ENCODE measurements around the gene PRKCH. TPM values are rescaled to one million over a fixed set of nuclear protein-coding genes. Genes with fewer than 3 reads are reported as not detected.
A peak's percentile ranks its signal among the peaks of the same experiment; 100 is the strongest.
"Not testable (repeated sequence)": the region's sequence is repeated elsewhere in the genome, so short reads cannot be mapped to it uniquely, and the experiment has no call there.

Gene PRKCH
- total RNA-seq, 1 donor from 2014 or later = 34.4 TPM

- not testable (repeated sequence) for DNase-seq
These were observed 12.7 kb upstream of the PRKCH start for GRCh38 chr14:61308701-61309100.

GRCh38 chr14:61315313-61315712, 6.1 kb upstream of the PRKCH start:
- no peak for DNase-seq

- no peak for DNase-seq
These were observed 2.3 kb upstream of the PRKCH start for GRCh38 chr14:61319086-61319485.

- no peak for DNase-seq
These were observed 1.7 kb upstream of the PRKCH start for GRCh38 chr14:61319706-61320105.

GRCh38 chr14:61320170-61320569, 1.2 kb upstream of the PRKCH start:
- DNase-seq = not testable (repeated sequence)

- no peak for DNase-seq
These were observed 484 bp upstream of the PRKCH start for GRCh38 chr14:61320806-61321384.

- peak; percentile 25 for DNase-seq
These were observed 826 bp downstream of the PRKCH start for GRCh38 chr14:61322011-61322798.

- peak; percentile 41 for DNase-seq
These were observed 1.5 kb downstream of the PRKCH start for GRCh38 chr14:61322799-61323290.

- no peak for DNase-seq
These were observed 2.6 kb downstream of the PRKCH start for GRCh38 chr14:61323970-61324369.

GRCh38 chr14:61325166-61325565, 3.8 kb downstream of the PRKCH start:
- no peak for DNase-seq

GRCh38 chr14:61326146-61326545, 4.8 kb downstream of the PRKCH start:
- DNase-seq = no peak

GRCh38 chr14:61326847-61327246, 5.5 kb downstream of the PRKCH start:
- DNase-seq = peak; percentile 39

- DNase-seq = no peak
These were observed 7.4 kb downstream of the PRKCH start for GRCh38 chr14:61328626-61329262.

GRCh38 chr14:61329478-61330051, 8.2 kb downstream of the PRKCH start:
- no peak for DNase-seq

GRCh38 chr14:61330511-61330910, 9.1 kb downstream of the PRKCH start:
- no peak for DNase-seq

- no peak for DNase-seq
These were observed 10.7 kb downstream of the PRKCH start for GRCh38 chr14:61331992-61332657.

- no peak for DNase-seq
These were observed 11.3 kb downstream of the PRKCH start for GRCh38 chr14:61332658-61333029.

- DNase-seq = no peak
These were observed 11.7 kb downstream of the PRKCH start for GRCh38 chr14:61333087-61333486.

- no peak for DNase-seq
These were observed 12.9 kb downstream of the PRKCH start for GRCh38 chr14:61334197-61334701.

- no peak for DNase-seq
These were observed 13.7 kb downstream of the PRKCH start for GRCh38 chr14:61335049-61335448.

- no peak for DNase-seq
These were observed 14.4 kb downstream of the PRKCH start for GRCh38 chr14:61335671-61336275.

- DNase-seq = no peak
These were observed 16.5 kb downstream of the PRKCH start for GRCh38 chr14:61337893-61338292.
